Hepatocyte (in vitro differentiated cells): ENCODE results near the gene ARHGAP31.

ENCODE experiments used
- EZH2 ChIP-seq: fragments of 200-600 bp; sonication (generic); IDR thresholded peaks from 2 replicates; pipeline ENCODE4 v1.6.1; 2016; ENCODE audit warnings: antibody characterized with exemption, mild to moderate bottlenecking, borderline replicate concordance
- EZH2phosphoT487 ChIP-seq: fragments of 200-600 bp; sonication (generic); IDR thresholded peaks from one replicate; pipeline ENCODE4 v1.6.1; 2018; ENCODE audit warnings: antibody characterized with exemption, mild to moderate bottlenecking, low read depth, moderate library complexity; ENCODE audit not compliant: unreplicated experiment, severe bottlenecking
- TF ChIP-seq, protein P1 (sequence below): fragments of 200-600 bp; sonication (generic); IDR thresholded peaks from 2 replicates; pipeline ENCODE4 v1.5.1; 2016; ENCODE audit warnings: antibody characterized with exemption, mild to moderate bottlenecking; ENCODE audit not compliant: poor library complexity

- TF ChIP-seq EZH2phosphoT487 (no peak), EZH2 (no peak)
- TF ChIP-seq, protein P1, sequence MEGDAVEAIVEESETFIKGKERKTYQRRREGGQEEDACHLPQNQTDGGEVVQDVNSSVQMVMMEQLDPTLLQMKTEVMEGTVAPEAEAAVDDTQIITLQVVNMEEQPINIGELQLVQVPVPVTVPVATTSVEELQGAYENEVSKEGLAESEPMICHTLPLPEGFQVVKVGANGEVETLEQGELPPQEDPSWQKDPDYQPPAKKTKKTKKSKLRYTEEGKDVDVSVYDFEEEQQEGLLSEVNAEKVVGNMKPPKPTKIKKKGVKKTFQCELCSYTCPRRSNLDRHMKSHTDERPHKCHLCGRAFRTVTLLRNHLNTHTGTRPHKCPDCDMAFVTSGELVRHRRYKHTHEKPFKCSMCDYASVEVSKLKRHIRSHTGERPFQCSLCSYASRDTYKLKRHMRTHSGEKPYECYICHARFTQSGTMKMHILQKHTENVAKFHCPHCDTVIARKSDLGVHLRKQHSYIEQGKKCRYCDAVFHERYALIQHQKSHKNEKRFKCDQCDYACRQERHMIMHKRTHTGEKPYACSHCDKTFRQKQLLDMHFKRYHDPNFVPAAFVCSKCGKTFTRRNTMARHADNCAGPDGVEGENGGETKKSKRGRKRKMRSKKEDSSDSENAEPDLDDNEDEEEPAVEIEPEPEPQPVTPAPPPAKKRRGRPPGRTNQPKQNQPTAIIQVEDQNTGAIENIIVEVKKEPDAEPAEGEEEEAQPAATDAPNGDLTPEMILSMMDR, result no peak
These were observed 133.5 kb downstream of the ARHGAP31 start for GRCh38 chr3:119427669-119428068.
